ENCODE measurements around the gene MIPOL1. TPM values are rescaled to one million over a fixed set of nuclear protein-coding genes. Genes with fewer than 3 reads are reported as not detected.

The MIPOL1 gene
- total and polyA plus RNA-seq, 2 of the 13 experiments (the other 11 are each of a cell fraction or from before 2014, with no cell fraction given): 8.6 to 34.2 TPM

DNA sequence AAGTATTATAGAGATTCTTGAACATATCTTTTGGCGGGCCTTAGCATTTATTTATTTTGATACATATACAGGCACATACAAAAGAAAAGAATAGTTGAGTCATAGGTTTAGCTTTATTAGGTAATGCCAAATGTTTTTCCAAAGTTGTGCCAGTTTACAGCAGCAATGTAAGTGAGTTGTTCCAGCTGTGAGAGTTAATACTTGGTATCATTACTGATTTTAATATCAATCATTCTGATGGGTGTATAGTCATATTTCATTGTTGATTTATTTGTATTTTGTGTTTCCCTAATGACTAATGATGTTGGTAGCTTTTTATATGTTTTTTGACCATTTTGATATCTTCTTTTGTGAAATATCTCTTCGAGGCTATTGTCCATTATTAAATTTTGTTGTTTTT, 122.4 kb downstream of the MIPOL1 start:
- no peaks in the 10 kb centered on the region for H3K9me3 ChIP-seq (ENCODE audit: low read length)
- DNase-seq (ENCODE audit: low spot score) (no peak), ATAC-seq (no peak), FAIRE-seq (no peak)
- no peak overlapping the region for H3K4me3 ChIP-seq (replicated peaks in 1 of 3; ENCODE audit: insufficient read depth in 1 of 3, low read depth in 2 of 3, low read length in 3 of 3)
- WGBS (ENCODE audit: low lambda C conversion rate): 94% methylated on average over 2 of the region's 2 CpGs
- H3K79me2 ChIP-seq (ENCODE audit: insufficient read depth, low read length): no peaks in the 10 kb centered on the region
- no peak overlapping the region for H3K27ac ChIP-seq (ENCODE audit: extremely low read length, insufficient read depth, low read length)
- POLR2A ChIA-PET: no interaction called here
- no peak overlapping the region for H3K9ac ChIP-seq (ENCODE audit: insufficient read depth, low read depth, low read length)
- no peaks in the 10 kb centered on the region for H4K20me1 ChIP-seq (ENCODE audit: insufficient read depth, low read length)
- TF ChIP-seq SATB2 (CRISPR knock-in tag; IDR thresholded peaks at IDR 0.05) (no peak), PLRG1 (conservative IDR thresholded peaks at IDR 0.05) (no peak), MAFK (conservative IDR thresholded peaks at IDR 0.05 in 1 of 2, IDR thresholded peaks at IDR 0.05 in 1 of 2; ENCODE audit: low read length in 2 of 2) (no peak), ZNF160 (CRISPR knock-in tag; IDR thresholded peaks at IDR 0.05) (no peak), TCF12 (IDR thresholded peaks at IDR 0.05) (no peak), TCF12 (CRISPR knock-in tag; IDR thresholded peaks at IDR 0.05) (no peak), FOXO1 (CRISPR knock-in tag; IDR thresholded peaks at IDR 0.05) (no peak), ZNF724P (CRISPR knock-in tag; IDR thresholded peaks at IDR 0.05; ENCODE audit: borderline replicate concordance) (no peak), ZNF891 (CRISPR knock-in tag; IDR thresholded peaks at IDR 0.05) (no peak), ZNF44 (CRISPR knock-in tag; IDR thresholded peaks at IDR 0.05) (no peak), ZSCAN29 (CRISPR knock-in tag; conservative IDR thresholded peaks at IDR 0.05) (no peak), ZNF652 (CRISPR knock-in tag; IDR thresholded peaks at IDR 0.05; ENCODE audit: borderline replicate concordance, low read depth) (no peak), ADNP (CRISPR knock-in tag; IDR thresholded peaks at IDR 0.05) (no peak), HNRNPUL1 (IDR thresholded peaks at IDR 0.05; ENCODE audit: low read depth, low read length) (no peak)
- TF ChIP-seq, protein P1, sequence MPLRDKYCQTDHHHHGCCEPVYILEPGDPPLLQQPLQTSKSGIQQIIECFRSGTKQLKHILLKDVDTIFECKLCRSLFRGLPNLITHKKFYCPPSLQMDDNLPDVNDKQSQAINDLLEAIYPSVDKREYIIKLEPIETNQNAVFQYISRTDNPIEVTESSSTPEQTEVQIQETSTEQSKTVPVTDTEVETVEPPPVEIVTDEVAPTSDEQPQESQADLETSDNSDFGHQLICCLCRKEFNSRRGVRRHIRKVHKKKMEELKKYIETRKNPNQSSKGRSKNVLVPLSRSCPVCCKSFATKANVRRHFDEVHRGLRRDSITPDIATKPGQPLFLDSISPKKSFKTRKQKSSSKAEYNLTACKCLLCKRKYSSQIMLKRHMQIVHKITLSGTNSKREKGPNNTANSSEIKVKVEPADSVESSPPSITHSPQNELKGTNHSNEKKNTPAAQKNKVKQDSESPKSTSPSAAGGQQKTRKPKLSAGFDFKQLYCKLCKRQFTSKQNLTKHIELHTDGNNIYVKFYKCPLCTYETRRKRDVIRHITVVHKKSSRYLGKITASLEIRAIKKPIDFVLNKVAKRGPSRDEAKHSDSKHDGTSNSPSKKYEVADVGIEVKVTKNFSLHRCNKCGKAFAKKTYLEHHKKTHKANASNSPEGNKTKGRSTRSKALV (CRISPR knock-in tag; IDR thresholded peaks at IDR 0.05): no peak
- TF ChIP-seq, protein P2, sequence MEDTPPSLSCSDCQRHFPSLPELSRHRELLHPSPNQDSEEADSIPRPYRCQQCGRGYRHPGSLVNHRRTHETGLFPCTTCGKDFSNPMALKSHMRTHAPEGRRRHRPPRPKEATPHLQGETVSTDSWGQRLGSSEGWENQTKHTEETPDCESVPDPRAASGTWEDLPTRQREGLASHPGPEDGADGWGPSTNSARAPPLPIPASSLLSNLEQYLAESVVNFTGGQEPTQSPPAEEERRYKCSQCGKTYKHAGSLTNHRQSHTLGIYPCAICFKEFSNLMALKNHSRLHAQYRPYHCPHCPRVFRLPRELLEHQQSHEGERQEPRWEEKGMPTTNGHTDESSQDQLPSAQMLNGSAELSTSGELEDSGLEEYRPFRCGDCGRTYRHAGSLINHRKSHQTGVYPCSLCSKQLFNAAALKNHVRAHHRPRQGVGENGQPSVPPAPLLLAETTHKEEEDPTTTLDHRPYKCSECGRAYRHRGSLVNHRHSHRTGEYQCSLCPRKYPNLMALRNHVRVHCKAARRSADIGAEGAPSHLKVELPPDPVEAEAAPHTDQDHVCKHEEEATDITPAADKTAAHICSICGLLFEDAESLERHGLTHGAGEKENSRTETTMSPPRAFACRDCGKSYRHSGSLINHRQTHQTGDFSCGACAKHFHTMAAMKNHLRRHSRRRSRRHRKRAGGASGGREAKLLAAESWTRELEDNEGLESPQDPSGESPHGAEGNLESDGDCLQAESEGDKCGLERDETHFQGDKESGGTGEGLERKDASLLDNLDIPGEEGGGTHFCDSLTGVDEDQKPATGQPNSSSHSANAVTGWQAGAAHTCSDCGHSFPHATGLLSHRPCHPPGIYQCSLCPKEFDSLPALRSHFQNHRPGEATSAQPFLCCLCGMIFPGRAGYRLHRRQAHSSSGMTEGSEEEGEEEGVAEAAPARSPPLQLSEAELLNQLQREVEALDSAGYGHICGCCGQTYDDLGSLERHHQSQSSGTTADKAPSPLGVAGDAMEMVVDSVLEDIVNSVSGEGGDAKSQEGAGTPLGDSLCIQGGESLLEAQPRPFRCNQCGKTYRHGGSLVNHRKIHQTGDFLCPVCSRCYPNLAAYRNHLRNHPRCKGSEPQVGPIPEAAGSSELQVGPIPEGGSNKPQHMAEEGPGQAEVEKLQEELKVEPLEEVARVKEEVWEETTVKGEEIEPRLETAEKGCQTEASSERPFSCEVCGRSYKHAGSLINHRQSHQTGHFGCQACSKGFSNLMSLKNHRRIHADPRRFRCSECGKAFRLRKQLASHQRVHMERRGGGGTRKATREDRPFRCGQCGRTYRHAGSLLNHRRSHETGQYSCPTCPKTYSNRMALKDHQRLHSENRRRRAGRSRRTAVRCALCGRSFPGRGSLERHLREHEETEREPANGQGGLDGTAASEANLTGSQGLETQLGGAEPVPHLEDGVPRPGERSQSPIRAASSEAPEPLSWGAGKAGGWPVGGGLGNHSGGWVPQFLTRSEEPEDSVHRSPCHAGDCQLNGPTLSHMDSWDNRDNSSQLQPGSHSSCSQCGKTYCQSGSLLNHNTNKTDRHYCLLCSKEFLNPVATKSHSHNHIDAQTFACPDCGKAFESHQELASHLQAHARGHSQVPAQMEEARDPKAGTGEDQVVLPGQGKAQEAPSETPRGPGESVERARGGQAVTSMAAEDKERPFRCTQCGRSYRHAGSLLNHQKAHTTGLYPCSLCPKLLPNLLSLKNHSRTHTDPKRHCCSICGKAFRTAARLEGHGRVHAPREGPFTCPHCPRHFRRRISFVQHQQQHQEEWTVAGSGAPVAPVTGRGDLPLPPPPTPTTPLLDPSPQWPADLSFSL (CRISPR knock-in tag; IDR thresholded peaks at IDR 0.05): no peak
- H3K36me3 ChIP-seq (replicated peaks in 1 of 2; ENCODE audit: control insufficient read depth in 1 of 2, insufficient read depth in 2 of 2, low read length in 2 of 2): no peaks in the 10 kb centered on the region
- no peak overlapping the region for H3K4me2 ChIP-seq (ENCODE audit: low read depth, low read length)
- intact Hi-C loops (cut with micrococcal nuclease; ENCODE audit: unreplicated experiment): no loop called here
- CTCF ChIA-PET (ENCODE audit: low intra/inter-chr PET ratio, low total read pairs): no interaction called here
- no peaks in the 10 kb centered on the region for H3K27me3 ChIP-seq (ENCODE audit: control insufficient read depth in 1 of 2, insufficient read depth in 2 of 2, low read length in 2 of 2)
- BruUV-seq (replicated peaks): no TSS peak
- H2AFZ ChIP-seq (ENCODE audit: low read length): no peak overlapping the region
- in situ Hi-C loops (cut with HindIII; ENCODE audit: extremely low pct_ligation_motif_present, low pct_unique_long_range_greater_than_20kb): no loop called here
- no peaks in the 10 kb centered on the region for H3K4me1 ChIP-seq (ENCODE audit: insufficient read depth, low read length)
